H7 (cell line): Measurements from ENCODE around the gene WDR4. TPM values are rescaled to one million over a fixed set of nuclear protein-coding genes. Genes with fewer than 3 reads are reported as not detected.
"Not testable (repeated sequence)": the region's sequence is repeated elsewhere in the genome, so short reads cannot be mapped to it uniquely, and the experiment has no call there.

Source experiments
- DNase-seq: peaks from one replicate; pipeline ENCODE4 v3.0.0; 2012
- H3K27me3 ChIP-seq: 2 replicates; pipeline ENCODE4 v1.6.0; 2011; ENCODE audit warnings: mild to moderate bottlenecking, low read length; ENCODE audit not compliant: control insufficient read depth, insufficient read depth
- H3K36me3 ChIP-seq: replicated peaks from 2 replicates; pipeline ENCODE4 v1.5.1; 2011; ENCODE audit warnings: low read length; ENCODE audit not compliant: control insufficient read depth, insufficient read depth
- H3K4me3 ChIP-seq: 2 replicates; pipeline ENCODE4 v1.5.1; 2011; ENCODE audit warnings: low read depth, mild to moderate bottlenecking, control low read depth, low read length, moderate library complexity; ENCODE audit not compliant: insufficient read depth
- total RNA-seq: library from RNA; depleted of rRNA; stranded (reverse); fragments of >200 nt; shearing (Covaris generic); gene quantifications from 2 replicates; pipeline ENCODE4 v1.2.3, GENCODE V29; 2014; rRNA removed

Gene WDR4
- total RNA-seq, 1 experiment from 2014 or later, result 15.3 TPM

- DNase-seq, result no peak
- Histone ChIP-seq H3K4me3 (no peak overlapping the region), H3K36me3 (no peaks in the 10 kb centered on the region), H3K27me3 (no peaks in the 10 kb centered on the region)
These were observed 69.5 kb downstream of the WDR4 start for GRCh38 chr21:42809577-42810475.

DNA sequence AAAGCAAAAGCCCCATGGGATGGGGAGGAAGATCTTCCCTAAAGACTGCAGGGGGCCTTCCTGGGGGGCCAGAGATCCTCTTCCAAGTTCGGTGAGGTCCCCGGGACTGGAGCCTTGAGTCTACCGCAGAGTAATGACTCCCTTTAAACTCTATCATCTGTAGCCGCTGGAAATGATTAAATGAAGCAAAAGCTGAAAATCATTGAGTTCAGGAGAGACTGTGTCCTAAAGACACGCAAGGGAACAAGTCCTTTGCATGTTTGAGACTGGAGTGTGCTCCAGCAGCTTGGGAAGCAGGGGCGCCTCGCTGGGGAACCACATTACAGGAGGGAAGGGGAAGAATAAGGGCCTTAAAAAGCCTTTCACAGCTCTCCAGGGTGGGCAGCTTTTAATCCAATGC, 70.2 kb downstream of the WDR4 start:
- no peak for DNase-seq
- no peak overlapping the region for H3K4me3 ChIP-seq
- H3K36me3 ChIP-seq, result no peaks in the 10 kb centered on the region
- no peaks in the 10 kb centered on the region for H3K27me3 ChIP-seq

DNA sequence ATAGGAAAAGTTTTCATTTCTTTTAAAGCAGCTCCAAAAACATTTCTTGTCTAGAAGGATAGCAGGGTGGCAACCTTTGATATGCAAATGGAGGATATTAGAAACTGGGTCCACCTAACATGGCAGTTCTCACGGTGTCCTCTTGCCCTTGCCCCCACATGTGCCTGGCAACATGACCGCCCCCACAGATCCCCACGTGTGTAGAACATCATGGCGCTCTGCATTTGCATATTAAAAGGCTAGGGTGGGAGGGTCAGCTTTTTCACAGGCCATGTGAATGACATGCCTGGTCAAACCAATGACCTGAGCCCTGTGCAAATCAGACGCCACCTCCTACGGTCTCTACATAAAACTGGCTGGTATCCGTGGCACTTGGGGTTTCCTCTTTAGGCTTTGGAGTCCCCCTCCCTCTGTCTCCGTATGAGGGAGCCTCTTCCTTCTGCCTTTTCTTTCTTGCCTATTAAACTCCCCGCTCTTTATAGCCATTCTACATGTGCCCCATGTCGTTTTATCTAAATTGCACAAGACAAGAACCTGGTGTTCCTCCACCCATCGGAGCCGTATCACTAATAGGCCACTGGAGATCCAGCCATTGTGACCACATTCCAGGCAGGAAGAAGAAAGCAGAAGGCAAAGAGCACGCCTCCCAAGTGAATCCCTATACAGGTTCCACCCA, 71.3 kb downstream of the WDR4 start:
- H3K4me3 ChIP-seq, result no peak overlapping the region
- no peak for DNase-seq

DNA sequence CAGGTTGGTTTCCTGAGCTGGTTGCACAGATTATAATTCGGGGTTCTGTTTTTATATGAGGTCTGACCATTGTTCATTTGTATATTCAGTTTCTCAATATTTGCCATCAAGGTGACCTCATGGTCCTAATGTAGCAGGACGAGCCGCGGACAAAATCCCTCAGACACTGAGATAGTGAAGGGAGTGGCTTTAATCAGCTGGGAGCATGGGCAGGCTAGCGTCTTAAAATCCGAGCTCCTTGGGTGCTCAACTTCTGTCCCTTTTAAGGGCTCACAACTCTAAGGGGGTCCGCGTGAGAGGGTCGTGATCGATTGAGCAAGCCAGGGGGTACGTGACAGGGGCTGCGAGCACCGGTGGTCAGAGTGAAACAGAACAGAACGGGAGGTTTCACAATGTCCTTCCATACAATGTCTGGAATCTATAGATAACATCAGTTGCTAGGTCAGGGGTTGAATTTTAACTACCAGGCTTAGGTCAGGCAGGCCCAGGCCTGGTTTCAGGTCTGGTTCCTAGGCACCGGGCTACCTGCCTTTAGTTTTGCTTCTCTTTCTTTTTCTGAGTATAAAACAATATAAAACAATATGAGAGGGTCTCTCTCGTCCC, 71.9 kb downstream of the WDR4 start:
- not testable (repeated sequence) for DNase-seq, H3K36me3 ChIP-seq, H3K4me3 ChIP-seq, H3K27me3 ChIP-seq

More for the DNA sequence above, 71.3 kb downstream of the WDR4 start:
- Histone ChIP-seq H3K36me3 (no peaks in the 10 kb centered on the region), H3K27me3 (no peaks in the 10 kb centered on the region)

DNA sequence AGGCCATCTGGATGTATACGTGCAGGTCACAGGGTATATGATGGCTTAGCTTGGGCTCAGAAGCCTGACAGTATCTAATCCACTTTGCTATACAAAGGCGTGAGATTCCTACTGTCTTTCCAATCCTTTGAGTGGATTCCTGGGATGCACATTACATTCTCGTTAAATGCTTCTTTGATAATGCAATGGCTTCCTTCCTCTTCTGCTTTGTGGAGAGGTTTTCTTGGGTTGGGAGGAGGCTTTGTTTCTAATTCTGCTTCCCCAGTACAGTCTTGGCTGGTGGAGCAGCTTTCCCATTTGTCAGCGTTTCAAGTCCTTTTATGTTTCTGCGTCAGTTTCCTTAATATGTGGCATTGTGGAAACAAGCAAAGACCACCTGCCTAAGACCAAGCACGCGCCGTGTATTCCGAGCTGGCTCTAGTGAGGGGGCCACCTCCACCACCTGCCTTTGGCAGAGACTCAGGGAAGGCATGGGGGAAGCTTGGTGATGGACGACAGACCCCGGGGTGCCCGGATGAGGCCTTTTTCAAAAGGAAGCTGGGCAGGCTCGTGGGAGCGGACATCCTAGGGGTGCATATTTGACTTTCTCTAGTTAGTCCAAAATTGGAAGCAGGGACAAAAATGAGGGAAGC, 72.7 kb downstream of the WDR4 start:
- DNase-seq, result no peak
- Histone ChIP-seq H3K36me3 (no peaks in the 10 kb centered on the region), H3K27me3 (no peaks in the 10 kb centered on the region), H3K4me3 (no peak overlapping the region; the same call in 1 of the 2 replicates)

GRCh38 chr21:42801616-42802015, 77.7 kb downstream of the WDR4 start:
- DNase-seq, H3K36me3 ChIP-seq, H3K27me3 ChIP-seq, H3K4me3 ChIP-seq: not testable (repeated sequence)

GRCh38 chr21:42799948-42800347, 79.4 kb downstream of the WDR4 start:
- no peak overlapping the region for H3K4me3 ChIP-seq
- H3K36me3 ChIP-seq, result peaks cover 3% of the 10 kb centered on the region; the same call in 1 of the 2 replicates
- DNase-seq, result no peak
- no peaks in the 10 kb centered on the region for H3K27me3 ChIP-seq

- H3K4me3 ChIP-seq, result no peak overlapping the region
- H3K36me3 ChIP-seq, result peaks cover 3% of the 10 kb centered on the region; the same call in 1 of the 2 replicates
- no peak for DNase-seq
- H3K27me3 ChIP-seq, result no peaks in the 10 kb centered on the region
These were observed 79.8 kb downstream of the WDR4 start for GRCh38 chr21:42799516-42799915.

Other genes starting within 250 kb of the WDR4 start
- gene PDE9A, start 225.9 kb downstream of the WDR4 start, total RNA-seq, result 24.2 and 37.9 TPM in 2 replicates
- 40.5 and 41.9 TPM in 2 replicates for gene NDUFV3, start 13.8 kb upstream of the WDR4 start, total RNA-seq
- 42.9 and 57.1 TPM in 2 replicates for gene ERVH48-1, start 46.1 kb upstream of the WDR4 start, total RNA-seq
- 17.7 and 20.0 TPM in 2 replicates for gene PKNOX1, start 95.0 kb upstream of the WDR4 start, total RNA-seq
- 315 and 380 TPM in 2 replicates for gene CBS, start 196.3 kb upstream of the WDR4 start, total RNA-seq
- gene U2AF1, start 228.0 kb upstream of the WDR4 start, total RNA-seq, result 26.6 and 30.3 TPM in 2 replicates